HG02852 (cell line): ENCODE measurements around the gene NUP214.
A peak's percentile ranks its signal among the peaks of the same experiment; 100 is the strongest.
"Not testable (repeated sequence)": the region's sequence is repeated elsewhere in the genome, so short reads cannot be mapped to it uniquely, and the experiment has no call there.

Experiments used
- ATAC-seq: cut with Tn5 transposase; IDR thresholded peaks from one replicate; pipeline ENCODE4 v1.9.1; 2021; ENCODE audit warnings: mild to moderate bottlenecking, moderate library complexity; ENCODE audit not compliant: unreplicated experiment

NUP214 gene

GRCh38 chr9:131227959-131228460 is 102.6 kb downstream of the NUP214 start:
- no peak for ATAC-seq

- no peak for ATAC-seq
Measured at GRCh38 chr9:131228988-131229387, 103.6 kb downstream of the NUP214 start.

- no peak for ATAC-seq
Measured at GRCh38 chr9:131233556-131233955, 108.2 kb downstream of the NUP214 start.

- no peak for ATAC-seq
Measured at GRCh38 chr9:131233995-131234394, 108.6 kb downstream of the NUP214 start.

GRCh38 chr9:131234799-131235479 is 109.6 kb downstream of the NUP214 start:
- ATAC-seq: no peak

GRCh38 chr9:131235480-131235851 is 110.1 kb downstream of the NUP214 start:
- ATAC-seq: no peak

- ATAC-seq: no peak
Measured at GRCh38 chr9:131236161-131236560, 110.8 kb downstream of the NUP214 start.

- no peak for ATAC-seq
Measured at GRCh38 chr9:131236761-131237160, 111.4 kb downstream of the NUP214 start.

GRCh38 chr9:131237291-131237690 is 111.9 kb downstream of the NUP214 start:
- ATAC-seq: no peak

- ATAC-seq: peak; percentile 84
Measured at GRCh38 chr9:131237931-131238401, 112.6 kb downstream of the NUP214 start.

GRCh38 chr9:131238402-131239021 is 113.1 kb downstream of the NUP214 start:
- ATAC-seq: peak; percentile 13

GRCh38 chr9:131239161-131239975 is 114.0 kb downstream of the NUP214 start:
- no peak for ATAC-seq

- no peak for ATAC-seq
Measured at GRCh38 chr9:131240047-131240921, 114.9 kb downstream of the NUP214 start.

GRCh38 chr9:131244331-131244730 is 118.9 kb downstream of the NUP214 start:
- ATAC-seq: not testable (repeated sequence)

GRCh38 chr9:131246618-131247017 is 121.2 kb downstream of the NUP214 start:
- ATAC-seq: no peak

GRCh38 chr9:131252120-131252519 is 126.7 kb downstream of the NUP214 start:
- ATAC-seq: no peak

GRCh38 chr9:131253891-131254491 is 128.6 kb downstream of the NUP214 start:
- ATAC-seq: peak; percentile 39

GRCh38 chr9:131254626-131255025 is 129.2 kb downstream of the NUP214 start:
- no peak for ATAC-seq

GRCh38 chr9:131255676-131256197 is 130.4 kb downstream of the NUP214 start:
- ATAC-seq: no peak
